ENCODE results near the gene CNBD2.
"Not testable (repeated sequence)": the region's sequence is repeated elsewhere in the genome, so short reads cannot be mapped to it uniquely, and the experiment has no call there.

The CNBD2 gene

DNA sequence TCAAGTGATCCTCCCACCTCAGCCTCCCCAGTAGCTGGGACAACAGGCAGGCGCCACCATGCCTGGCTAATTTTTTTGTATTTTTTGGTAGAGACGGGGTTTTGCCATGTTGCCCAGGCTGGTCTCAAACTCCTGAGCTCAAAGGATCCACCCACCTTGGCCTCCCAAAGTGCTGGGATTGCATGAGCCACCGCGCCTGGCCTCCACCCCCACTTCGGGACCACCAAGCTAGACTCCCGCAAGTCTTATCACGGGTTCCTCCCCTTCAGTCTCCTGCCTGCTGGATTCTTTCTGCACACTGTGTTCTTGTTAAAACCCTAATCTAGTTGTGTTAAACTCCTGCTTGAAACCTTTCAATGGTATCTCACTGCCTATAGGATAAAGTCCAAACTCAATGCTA, 57.7 kb downstream of the CNBD2 start:
- not testable (repeated sequence) for DNase-seq (ENCODE audit: low read depth)

DNA sequence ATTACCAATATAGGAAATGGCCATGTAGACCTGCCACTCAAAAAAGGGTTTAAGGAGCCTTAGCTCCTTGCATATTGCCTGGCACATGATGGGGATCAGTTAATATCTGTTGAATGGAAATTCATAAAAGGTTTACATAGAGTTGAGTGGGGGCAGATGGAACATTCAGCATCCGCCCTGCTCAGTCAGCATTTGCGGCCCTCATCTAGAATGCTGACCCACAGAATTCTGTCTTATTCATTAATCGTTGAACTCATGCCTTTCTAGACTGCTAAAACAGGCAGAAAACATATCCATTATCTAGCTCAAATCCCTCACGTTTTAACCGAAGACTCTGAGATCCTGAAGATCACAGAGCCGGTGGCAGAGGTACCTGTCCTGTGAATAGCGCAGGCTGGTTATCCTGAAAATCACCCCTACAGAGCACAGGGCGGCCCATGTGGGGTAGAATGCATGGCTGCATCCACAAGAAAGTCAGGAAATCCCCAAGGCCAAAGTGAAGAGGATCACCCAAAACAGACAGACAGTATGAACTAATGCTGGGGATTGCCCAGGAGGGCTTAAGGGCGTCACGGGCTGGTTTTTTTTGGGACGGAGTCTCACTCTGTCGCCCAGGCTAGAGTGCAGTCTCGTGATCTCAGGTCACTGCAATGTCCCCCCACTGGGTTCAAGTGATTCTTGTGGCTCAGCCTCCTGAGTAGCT, 59.9 kb downstream of the CNBD2 start:
- DNase-seq (ENCODE audit: low read depth): no peak

DNA sequence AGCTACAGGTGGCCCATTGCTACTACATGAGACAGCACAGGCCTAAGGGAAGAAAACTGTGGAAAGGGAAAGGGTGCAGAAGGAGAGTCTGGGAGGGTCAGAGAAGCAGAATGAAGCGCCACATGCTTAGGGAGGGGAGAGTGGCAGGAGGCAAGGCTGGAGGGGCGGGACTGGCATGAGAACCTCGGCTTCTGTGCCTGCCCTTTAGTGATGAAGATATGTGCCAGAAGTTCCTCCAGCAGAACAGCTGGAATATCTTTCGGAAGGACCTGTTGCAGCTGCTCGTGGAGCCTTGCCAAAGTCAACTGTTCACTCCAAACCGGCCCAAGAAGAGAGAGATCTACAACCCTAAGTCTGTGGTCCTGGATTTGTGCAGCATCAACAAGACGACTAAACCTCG, 61.8 kb downstream of the CNBD2 start:
- no peak for DNase-seq (ENCODE audit: low read depth)

DNA sequence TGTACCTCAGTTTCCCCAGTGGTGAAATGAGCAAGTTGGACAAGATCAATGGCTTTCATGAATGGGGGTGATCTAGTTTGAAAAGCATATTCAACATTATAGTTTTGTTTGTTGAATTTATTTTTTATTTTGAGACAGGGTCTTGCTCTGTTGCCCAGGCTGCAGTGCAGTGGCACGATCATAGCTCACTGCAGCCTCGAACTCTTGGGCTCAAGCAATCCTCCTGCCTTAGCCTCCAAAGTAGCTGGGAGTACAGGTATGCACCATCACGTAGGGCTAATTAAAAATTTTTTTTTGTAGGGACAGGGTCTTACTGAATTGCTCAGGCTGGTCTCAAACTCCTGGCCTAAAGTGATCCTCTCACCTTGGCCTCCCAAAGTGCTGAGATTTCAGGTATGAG, 63.4 kb downstream of the CNBD2 start:
- DNase-seq (ENCODE audit: low read depth): no peak

DNA sequence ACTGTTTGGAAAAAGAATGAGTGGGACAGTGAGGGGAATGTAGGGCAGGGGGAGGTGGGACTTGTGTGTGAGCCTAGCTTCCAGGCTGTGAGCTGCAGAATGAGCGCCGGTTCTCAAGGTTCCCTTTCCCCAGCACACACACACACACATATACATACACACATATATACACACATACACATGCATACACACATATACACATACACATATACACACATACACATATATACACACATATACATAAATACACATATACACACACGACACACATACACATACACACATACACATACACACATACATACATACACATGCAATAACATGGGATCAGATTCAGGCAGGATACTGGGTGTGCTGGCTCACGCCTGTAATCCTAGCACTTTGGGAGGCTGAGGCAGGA, 66.5 kb downstream of the CNBD2 start:
- no peak for DNase-seq (ENCODE audit: low read depth)

DNA sequence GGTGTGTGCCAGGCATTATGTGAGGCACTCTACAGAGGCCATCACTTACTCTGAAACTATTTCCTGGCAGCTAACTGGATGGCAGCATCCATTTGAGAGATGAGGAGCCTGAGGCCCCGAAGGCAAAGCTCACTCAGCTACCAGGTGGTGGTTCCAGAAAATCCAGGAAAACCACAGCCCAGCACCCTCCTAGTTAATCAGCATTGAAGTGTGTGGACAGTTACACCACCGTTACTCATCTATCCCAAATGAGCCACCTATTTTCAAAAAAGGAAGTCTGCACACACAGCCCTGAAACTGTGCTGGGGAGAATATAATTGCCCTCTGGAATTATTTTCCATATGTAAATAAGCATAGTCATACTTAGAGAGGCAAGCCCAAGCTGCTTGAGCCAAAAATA, 67.4 kb downstream of the CNBD2 start:
- DNase-seq (ENCODE audit: low read depth): no peak

DNA sequence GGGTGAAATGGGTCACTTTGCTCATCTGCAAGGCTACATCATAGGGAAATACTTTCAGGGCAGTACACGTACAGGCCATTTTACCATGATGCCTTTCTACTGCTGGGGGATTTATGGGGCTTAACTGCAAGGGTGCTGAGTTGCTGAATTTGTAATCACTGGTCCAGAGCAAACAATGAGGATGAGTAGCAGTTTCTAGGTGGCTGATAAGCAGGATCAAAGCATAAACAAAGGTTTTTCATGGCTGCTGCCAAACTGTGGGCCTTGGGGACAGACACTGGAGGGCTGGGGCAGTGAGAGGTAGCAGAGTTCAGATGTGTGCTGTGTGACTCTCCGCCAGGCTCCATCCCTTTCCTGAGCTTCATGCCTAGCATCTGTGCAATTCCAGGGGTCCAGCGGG, 68.3 kb downstream of the CNBD2 start:
- no peak for DNase-seq (ENCODE audit: low read depth)

DNA sequence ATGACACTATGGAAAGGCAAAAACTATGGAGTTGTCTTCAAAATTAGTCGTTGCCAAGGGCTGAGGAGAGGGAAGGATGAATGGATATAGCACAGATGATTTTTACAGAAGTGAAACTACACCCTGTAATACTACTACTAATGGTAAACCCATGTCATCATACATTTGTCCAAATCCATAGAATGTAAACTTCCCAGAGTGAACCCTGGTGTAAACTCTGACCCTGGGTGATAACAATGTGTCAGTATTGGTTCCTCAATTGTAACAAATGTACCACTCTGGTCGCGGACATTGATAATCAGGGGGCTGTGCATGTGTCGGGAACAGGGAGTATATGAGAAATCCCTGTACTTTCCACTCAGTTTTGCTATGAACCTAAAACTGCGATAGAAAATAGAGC, 72.2 kb downstream of the CNBD2 start:
- DNase-seq (ENCODE audit: low read depth): no peak

DNA sequence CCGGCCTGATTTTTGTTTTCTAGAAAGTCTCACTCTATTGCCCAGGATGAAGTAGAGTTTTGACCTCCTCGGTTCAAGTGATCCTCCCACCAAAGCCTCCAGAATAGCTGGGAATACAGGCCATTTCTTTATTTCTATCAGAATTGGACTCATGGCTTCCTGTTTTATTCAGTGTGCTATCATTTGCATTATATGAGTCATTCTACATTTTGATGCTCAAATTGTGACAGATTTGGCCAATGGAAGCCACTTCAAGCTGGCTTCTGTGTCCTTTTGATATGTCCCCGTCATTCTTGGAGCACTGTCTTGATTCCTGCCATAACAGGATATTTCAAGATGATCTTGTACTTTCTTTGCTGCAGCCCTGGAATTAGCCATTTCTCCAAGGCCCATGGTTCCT, 75.1 kb downstream of the CNBD2 start:
- DNase-seq (ENCODE audit: low read depth): no peak

DNA sequence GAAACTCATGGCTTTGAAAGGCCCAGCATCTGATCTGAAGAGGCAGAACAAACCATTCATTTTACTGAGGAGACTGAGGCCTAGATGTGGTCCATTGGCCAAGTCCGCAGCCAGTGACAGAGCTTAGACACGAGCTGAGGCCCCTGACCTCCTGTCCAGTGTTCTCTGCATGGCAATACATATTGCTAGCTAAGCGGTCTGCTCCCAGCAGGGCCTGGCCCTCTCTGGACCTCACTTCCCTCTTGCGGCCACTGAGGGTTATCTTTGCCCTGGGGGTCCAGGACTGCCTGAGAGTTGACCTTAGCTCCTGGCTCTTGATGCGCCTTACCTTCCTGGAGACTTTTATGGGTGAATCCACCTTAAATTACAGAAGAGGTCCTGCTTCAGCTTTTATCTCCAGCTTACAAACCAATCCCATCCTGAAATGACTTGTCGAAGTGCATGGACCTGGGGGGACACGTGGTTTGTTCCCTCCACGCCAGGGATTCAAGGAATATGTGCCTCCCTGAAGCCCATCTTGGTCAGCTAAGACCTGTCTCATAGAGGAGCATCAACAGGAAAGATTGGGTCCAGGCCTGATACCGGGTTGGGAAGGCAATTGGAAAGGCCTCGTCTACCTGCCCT, 75.6 kb downstream of the CNBD2 start:
- no peak for DNase-seq (ENCODE audit: low read depth)

DNA sequence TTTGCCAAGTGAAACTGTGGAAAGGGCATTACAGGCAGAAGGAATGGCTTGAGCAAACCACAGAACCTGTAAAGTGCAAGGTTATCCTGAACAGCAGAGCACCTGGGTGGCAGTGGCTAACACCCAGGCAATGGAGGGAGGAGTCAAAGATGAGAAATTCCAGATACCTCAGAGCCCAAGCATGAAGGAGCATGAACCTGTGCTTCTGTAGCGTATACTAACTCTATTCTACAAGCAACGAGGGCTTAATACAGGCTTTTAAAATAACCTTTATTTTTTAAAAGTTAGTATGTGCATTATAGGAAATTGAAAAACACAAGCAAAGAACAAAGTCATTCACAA, 77.0 kb downstream of the CNBD2 start:
- no peak for DNase-seq (ENCODE audit: low read depth)

DNA sequence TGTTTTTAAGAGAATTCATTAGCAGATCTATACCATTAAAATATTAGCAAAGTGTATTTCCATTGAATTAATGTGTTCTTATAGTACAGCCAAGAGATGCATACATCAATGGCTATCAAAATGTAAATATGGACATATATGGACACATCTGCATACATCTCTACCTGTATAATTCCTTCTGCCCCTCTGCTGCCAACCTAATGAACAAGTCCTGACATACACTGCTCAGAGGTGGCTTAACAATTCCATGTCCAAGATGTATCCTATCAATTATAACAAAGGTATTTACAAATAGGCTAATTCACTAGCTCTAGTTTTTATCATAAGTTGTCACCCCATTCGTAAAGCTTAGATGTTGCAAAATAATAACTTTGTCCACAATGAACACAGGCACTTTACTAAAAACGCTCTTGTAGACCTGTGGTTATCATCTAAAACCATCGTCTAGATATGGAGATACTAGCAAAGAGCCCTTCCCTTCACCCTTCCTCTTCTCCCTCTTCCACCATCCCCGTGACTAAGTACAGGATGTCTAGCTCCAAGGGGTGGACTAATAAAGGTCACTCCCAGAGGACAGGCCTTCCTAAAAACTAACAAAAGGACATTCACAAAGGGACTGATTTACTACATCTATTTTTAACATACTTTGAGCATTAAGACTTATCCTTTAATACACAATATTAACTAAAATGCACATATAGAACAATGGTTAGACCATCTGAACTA, 77.8 kb downstream of the CNBD2 start:
- DNase-seq (ENCODE audit: low read depth): not testable (repeated sequence)

DNA sequence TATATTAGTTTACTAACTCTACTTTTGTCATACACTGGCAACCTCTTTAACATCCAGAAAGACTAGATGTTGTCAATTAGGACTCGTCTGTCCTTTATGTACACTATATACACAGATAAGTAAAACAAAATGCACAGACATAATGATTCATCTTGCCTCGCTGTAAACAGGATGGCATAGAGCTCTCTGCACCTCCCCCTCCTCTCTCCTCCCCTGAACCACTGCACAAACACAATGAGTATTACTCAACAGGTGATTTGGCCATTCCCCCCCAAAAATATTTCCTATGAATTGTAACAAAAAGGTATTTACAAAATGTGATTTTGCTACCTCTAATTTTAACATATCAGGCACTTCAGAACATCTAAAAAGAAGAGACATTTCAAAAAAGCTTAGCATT, 81.0 kb downstream of the CNBD2 start:
- not testable (repeated sequence) for DNase-seq (ENCODE audit: low read depth)

DNA sequence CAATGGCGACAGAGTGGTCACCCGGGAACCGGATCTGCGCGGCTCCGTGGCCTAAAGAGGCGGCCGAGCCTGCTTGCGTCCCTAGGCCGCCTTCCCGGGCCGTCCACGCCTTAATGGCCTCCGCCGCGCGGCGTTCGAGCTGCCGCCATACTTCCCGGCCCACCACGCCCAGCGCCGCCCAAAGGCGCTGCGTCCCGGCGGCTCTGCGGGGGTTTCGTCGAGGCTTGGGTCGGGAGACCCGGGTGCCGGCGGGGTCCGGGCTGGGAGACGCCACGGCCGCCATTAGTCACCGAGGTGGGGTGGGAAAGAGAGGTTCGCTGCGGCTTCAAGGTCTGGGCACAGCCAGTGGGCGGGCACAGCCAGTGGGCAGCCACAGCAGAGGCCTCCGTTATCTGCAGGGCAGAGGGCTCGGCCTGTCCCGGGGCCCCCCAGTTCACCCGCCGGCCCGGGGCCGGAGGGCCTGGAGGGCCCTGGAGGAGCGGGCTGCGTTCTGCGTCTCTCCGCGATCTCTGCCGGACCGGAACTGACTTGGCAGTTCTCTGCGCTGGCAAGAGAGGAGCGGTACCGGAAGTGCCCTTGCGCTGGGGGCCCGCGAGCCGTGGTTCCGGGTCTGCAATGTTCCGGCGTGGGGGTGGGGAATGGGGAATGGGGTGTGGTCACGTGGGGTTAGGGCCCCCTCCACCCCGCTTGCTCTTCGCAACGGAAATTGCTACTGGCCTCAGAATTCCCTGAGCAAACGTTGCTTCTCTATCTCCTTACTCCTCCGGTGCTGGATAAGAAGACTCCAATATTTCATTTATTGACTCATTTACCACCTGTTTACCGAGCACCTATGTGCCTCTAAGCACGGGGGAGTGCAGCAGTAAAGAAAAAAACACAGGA, 82.3 kb downstream of the CNBD2 start:
- peak; percentile 86 for DNase-seq (ENCODE audit: low read depth)

DNA sequence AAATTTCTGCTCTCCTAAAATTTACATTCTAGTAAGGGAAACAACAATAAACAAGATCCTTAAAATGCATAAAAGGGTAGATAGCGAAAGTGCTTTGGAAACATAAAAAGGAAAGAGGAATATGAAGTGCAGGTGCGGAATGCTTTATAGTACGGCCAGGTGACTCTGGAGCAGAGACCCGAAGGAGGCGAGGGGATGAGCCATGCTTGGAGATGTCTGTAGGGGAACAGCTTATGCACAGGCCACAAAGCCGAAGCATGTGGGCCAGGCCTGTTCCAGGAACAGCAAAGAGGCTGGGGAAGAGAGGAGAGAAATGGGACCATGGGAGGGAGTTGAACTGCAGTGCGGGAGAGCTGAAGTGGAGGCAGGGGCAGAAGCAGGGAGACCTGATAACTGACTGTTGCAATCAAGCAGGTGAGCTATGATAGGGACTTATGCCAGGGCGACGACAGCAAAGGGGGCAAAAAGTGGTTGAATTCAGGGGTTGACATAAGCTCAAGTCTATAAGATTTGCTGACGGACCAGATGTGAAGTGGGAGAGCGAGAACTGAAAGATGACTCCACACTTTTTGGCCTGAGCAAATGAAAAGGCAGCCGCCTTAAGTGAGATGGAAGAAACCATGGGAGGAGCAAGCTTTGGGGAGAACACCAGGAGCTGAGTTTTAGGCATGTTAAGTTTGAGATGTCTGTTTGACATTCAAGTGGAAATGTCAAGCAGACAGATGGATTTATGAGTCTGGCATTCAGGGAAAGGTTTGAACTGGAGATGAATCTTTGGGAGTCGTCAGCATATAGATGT, 83.1 kb downstream of the CNBD2 start:
- DNase-seq (ENCODE audit: low read depth): no peak

DNA sequence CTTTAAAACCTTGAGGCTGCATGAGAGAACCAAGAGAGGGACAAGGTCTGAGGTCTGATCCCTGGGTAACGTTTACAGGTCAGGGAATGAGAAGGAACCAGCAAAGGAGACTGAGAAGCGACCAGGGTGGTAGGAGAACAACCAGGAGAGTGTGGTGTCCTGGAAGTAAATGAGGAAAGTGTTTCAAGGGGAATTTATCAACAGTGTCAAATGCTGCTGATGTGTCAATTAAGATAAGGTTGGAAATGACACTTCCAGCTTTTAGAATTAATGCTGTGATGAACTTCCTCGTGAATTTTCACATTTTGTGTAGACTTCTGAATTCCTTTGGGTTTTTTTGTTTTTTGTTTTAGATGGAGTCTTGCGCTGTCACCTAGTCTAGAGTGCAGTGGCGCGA, 83.7 kb downstream of the CNBD2 start:
- DNase-seq (ENCODE audit: low read depth): no peak

DNA sequence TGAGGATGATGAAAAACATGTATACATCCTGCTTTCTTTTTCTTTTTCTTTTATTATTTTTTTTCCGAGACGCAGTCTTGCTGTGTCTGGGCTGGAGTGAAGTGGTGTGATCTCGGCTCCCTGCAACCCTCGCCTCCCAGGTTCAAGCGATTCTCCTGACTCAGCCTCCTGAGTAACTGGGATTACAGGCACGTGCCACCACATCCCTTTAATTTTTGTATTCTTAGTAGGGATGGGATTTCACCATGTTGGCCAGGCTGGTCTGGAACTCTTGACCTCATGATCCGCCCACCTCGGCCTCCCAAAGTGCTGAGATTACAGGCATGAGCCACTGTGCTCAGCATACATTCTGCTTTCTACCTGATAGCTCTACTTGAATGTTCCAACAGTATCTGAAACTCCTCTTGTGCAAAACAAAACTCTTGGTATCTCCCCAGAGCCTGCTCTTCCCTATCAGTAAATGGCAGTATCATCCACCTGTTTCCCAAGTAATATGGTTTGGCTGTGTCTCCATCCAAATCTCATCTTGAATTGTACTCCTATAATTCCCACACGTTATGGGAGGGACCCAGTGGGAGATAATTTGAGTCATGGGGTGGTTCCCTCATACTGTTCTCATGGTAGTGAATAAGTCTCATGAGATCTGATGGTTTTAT, 85.6 kb downstream of the CNBD2 start:
- DNase-seq (ENCODE audit: low read depth): not testable (repeated sequence)

DNA sequence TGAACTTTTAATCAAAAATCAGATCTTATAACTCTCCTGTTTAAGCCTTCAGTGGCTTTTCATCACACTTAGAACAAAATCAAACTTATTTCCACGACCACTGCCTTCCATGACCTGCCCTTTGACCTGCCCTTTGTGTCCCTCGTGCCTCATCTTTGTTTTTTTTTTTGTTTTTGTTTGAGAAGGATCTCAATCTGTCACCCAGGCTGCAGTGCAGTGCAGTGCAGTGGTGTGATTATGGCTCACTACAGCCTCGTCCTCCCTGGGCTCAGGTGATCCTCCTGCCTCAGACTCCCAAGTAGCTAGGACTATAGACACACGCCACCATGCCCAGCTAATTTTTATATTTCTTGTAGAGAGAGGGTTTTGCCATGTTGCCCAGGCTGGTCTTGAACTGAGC, 86.8 kb downstream of the CNBD2 start:
- DNase-seq (ENCODE audit: low read depth): no peak

DNA sequence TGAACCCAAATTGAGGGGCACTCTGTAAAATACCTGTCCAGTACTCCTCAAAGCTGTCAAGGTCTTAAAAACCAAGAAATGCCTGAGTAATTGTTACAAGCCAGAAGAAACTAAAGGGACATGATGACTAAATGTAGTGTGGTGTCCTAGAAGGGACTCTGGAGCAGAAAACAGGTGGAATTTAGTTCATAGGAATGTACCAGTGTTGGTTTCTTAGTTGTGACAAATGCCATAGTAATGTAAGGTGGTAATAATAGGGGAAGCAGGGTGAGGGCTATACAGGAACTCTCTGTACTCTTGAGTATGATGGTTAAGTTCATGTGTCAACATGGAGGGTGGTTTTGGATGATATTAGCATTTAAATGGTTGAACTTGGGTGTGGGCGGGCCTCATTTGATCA, 92.3 kb downstream of the CNBD2 start:
- no peak for DNase-seq (ENCODE audit: low read depth)

DNA sequence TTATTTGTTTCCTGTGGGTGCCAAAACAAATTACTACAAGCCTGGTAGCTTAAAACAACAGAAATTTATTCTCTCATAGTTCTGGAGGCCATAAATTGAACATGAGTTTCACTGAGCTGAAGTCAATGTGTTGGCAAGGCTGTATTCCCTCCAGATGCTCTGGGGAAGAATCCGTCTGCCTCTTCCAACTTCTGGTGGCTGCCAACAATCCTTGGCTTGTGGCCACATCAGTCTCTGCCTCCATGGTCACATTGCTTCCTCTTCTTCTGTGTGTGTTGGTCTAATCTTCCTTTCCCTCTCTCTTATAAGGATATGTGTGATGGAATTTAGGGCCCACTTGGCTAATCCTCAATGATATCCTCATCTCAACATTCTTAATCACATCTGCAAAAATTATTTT, 93.4 kb downstream of the CNBD2 start:
- DNase-seq (ENCODE audit: low read depth): no peak

DNA sequence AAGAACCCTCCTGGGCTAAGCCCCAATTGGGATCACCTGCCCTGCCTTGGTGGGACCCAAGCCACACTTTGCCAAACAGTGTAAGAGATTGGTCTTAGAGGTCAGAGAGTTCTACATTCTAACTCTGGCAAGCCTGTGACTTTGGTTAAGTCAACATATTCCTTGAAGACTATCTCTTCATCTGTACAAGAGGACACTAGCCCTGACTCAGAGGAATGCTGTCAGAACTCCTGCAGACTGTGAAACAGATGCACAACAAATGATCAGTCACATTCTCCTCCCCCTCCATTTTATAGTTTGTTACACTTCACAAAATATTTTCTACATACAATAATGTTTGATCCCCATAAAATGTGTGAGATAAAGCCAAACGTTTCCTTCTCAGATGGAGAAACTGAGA, 94.4 kb downstream of the CNBD2 start:
- no peak for DNase-seq (ENCODE audit: low read depth)
